K562 (cell line): ENCODE measurements around the gene TANGO6. TPM values are rescaled to one million over a fixed set of nuclear protein-coding genes. Genes with fewer than 3 reads are reported as not detected.

Source experiments
- ARHGAP35 ChIP-seq: fragments of 450-650 bp; IDR thresholded peaks from 2 replicates; pipeline ENCODE4 v1.6.1; 2018; ENCODE audit not compliant: partially characterized antibody
- ARID3B ChIP-seq: fragments of 250-450 bp; sonication (Bioruptor Pico); IDR thresholded peaks from 2 replicates; pipeline ENCODE4 v1.4.0; 2020; ENCODE audit warnings: borderline replicate concordance
- CLOCK ChIP-seq: fragments of 250-450 bp; sonication (Bioruptor Pico); IDR thresholded peaks from 2 replicates; pipeline ENCODE4 v1.4.0; 2020; ENCODE audit warnings: mild to moderate bottlenecking, moderate library complexity, borderline replicate concordance
- JUNB ChIP-seq: fragments of 450-650 bp; formaldehyde crosslinking; conservative IDR thresholded peaks from 2 replicates; pipeline ENCODE4 v1.4.0; 2020; ENCODE audit warnings: mild to moderate bottlenecking
- PHF21A ChIP-seq: fragments of 450-650 bp; IDR thresholded peaks from 2 replicates; pipeline ENCODE4 v1.6.1; 2017; ENCODE audit warnings: low read depth, borderline replicate concordance
- PKNOX1 ChIP-seq: fragments of 450-650 bp; IDR thresholded peaks from 2 replicates; pipeline ENCODE4 v1.6.1; 2016
- RBM15 ChIP-seq: fragments of 200-400 bp; formaldehyde crosslinking; IDR thresholded peaks from 2 replicates; pipeline ENCODE4 v1.6.1; 2018; ENCODE audit warnings: mild to moderate bottlenecking, low read length, moderate library complexity; ENCODE audit not compliant: insufficient read depth
- SFPQ ChIP-seq: fragments of 200-400 bp; formaldehyde crosslinking; IDR thresholded peaks from 2 replicates; pipeline ENCODE4 v1.6.1; 2017; ENCODE audit warnings: mild to moderate bottlenecking, low read depth, low read length, moderate library complexity
- TSC22D4 ChIP-seq: fragments of 450-650 bp; IDR thresholded peaks from 2 replicates; pipeline ENCODE4 v1.6.1; 2016; ENCODE audit warnings: missing genetic modification characterization, missing biosample characterization, control low read depth
- ZFP1 ChIP-seq: fragments of 450-650 bp; formaldehyde crosslinking; IDR thresholded peaks from 2 replicates; pipeline ENCODE4 v1.4.0; 2020; ENCODE audit warnings: mild to moderate bottlenecking, mixed read lengths
- ZFX ChIP-seq: sonication (generic); formaldehyde crosslinking; IDR thresholded peaks from 2 replicates; pipeline ENCODE4 v1.8.0; 2022; ENCODE audit warnings: mild to moderate bottlenecking, missing genetic modification reagents, moderate library complexity
- polyA plus RNA-seq, 8 experiments: library from polyadenylated mRNA; depleted of rRNA in 4 of 8; stranded (reverse) in 5 of 8; unstranded in 3 of 8; fragments of >200 nt; fragmentation: Nextera tagmentation in 2 of 8; fragmentation: Illumina TruSeq in 1 of 8; extraction: Ambion mirVana in 2 of 8; extraction: Trizol in 1 of 8; gene quantifications; 2 replicates each; pipeline versions ENCODE4 v1.2.1 to v1.2.3, GENCODE V29; 2011 to 2014; ENCODE audit warnings: inconsistent platforms in 1 of 8, missing spikeins in 1 of 8
- total RNA-seq, 7 experiments: library from RNA; depleted of rRNA in 6 of 7; stranded (reverse); fragments of >200 nt in 6 of 7; fragmentation: Illumina TruSeq in 2 of 7; extraction: Trizol in 2 of 7; gene quantifications; 2 replicates each; pipeline versions ENCODE4 v1.2.1 to v1.2.3, GENCODE V29; 2011 to 2021; ENCODE audit warnings: low replicate concordance in 1 of 7

TANGO6 gene
- total and polyA plus RNA-seq, 9 of the 15 experiments (the other 6 are each of a cell fraction or from before 2014, with no cell fraction given), result 1.6 to 15.2 (median 9.6) TPM

- no peak for TF ChIP-seq SFPQ
- TF ChIP-seq ARHGAP35, result no peak
- no peak for TF ChIP-seq JUNB (CRISPR knock-in tag)
- TF ChIP-seq TSC22D4, result no peak
- no peak for TF ChIP-seq RBM15
- no peak for TF ChIP-seq ZFP1 (CRISPR knock-in tag)
- no peak for TF ChIP-seq ZFX
- no peak for TF ChIP-seq CLOCK (CRISPR knock-in tag)
- no peak for TF ChIP-seq PHF21A
- no peak for TF ChIP-seq PKNOX1
- TF ChIP-seq ARID3B, result no peak
Observed at GRCh38 chr16:69019811-69020210, 176.5 kb downstream of the TANGO6 start (continued).
